HepG2 (cell line): Measurements from ENCODE around the gene ABTB2. TPM values are rescaled to one million over a fixed set of nuclear protein-coding genes. Genes with fewer than 3 reads are reported as not detected.

ENCODE experiments used
- ATAC-seq: fragments of 200-7000 bp; cut with Tn5 transposase; 3 replicates; pipeline ENCODE4 v1.9.1; 2020; ENCODE audit warnings: mild to moderate bottlenecking, moderate library complexity
- BruUV-seq: library from RNA; stranded (reverse); fragments of 400-500 nt; replicated peaks from 2 replicates; lab custom pipeline; 2021; lab: Mats Ljungman, UMichigan
- CTCF ChIA-PET: fragments of 300-600 bp; formaldehyde crosslinking; extraction: SDS; loops from one replicate; lab custom pipeline; 2021; ENCODE audit warnings: low total read pairs, inconsistent platforms, low intra/inter-chr PET ratio; lab: Yijun Ruan, JAX
- POLR2A ChIA-PET: fragments of 350-600 bp; sonication (Branson Sonifier 250); formaldehyde crosslinking; loops from one replicate; lab custom pipeline; 2020; ENCODE audit warnings: antibody characterized with exemption, inconsistent platforms; lab: Yijun Ruan, JAX
- DNase-seq: peaks from one replicate; pipeline ENCODE4 v3.0.0-alpha.2; 2015; ENCODE audit warnings: low spot score
- FAIRE-seq: peaks from 3 replicates; lab custom pipeline; 2011; peaks lifted over from hg19 to GRCh38; lab: Jason Lieb, UNC
- H2AFZ ChIP-seq: one replicate; pipeline ENCODE4 v1.6.1; 2011; ENCODE audit warnings: low read length, inconsistent platforms
- H3K27ac ChIP-seq: fragments of 300-600 bp; 3 replicates; pipeline ENCODE4 v1.8.0; 2011; ENCODE audit warnings: mixed run types, mild to moderate bottlenecking, mixed read lengths, low read length, inconsistent platforms; ENCODE audit not compliant: insufficient read depth; ENCODE audit errors: extremely low read length
- H3K27me3 ChIP-seq, 2 experiments: fragments of 200-600 bp in 1 of 2; 2 replicates in 1 of 2; 3 replicates in 1 of 2; pipeline versions ENCODE4 v1.6.0 to v1.8.0; 2011; ENCODE audit warnings: low read length in 2 of 2, mild to moderate bottlenecking in 2 of 2, moderate library complexity in 2 of 2, inconsistent platforms in 1 of 2; ENCODE audit not compliant: insufficient read depth in 2 of 2, control insufficient read depth in 1 of 2
- H3K36me3 ChIP-seq, 2 experiments: fragments of 200-600 bp in 1 of 2; replicated peaks in 1 of 2; 2 replicates in 1 of 2; 3 replicates in 1 of 2; pipeline versions ENCODE4 v1.5.1 to v1.8.0; 2011; ENCODE audit warnings: low read length in 2 of 2, inconsistent platforms in 1 of 2; ENCODE audit not compliant: insufficient read depth in 2 of 2, control insufficient read depth in 1 of 2
- H3K4me1 ChIP-seq: 2 replicates; pipeline ENCODE4 v1.5.1; 2012; ENCODE audit warnings: low read length, inconsistent platforms; ENCODE audit not compliant: insufficient read depth
- H3K4me2 ChIP-seq: 2 replicates; pipeline ENCODE4 v1.6.0; 2011; ENCODE audit warnings: low read depth, low read length, inconsistent platforms
- H3K4me3 ChIP-seq, 3 experiments: fragments of 200-600 bp in 1 of 3; sonication (generic), shearing (Covaris generic) in 1 of 3; replicated peaks in 1 of 3; 2 replicates each; pipeline ENCODE4 v1.5.1; 2011 to 2016; ENCODE audit warnings: low read length in 3 of 3, inconsistent platforms in 2 of 3, low read depth in 2 of 3, mild to moderate bottlenecking in 2 of 3, control low read depth in 1 of 3, mixed read lengths in 1 of 3; ENCODE audit not compliant: insufficient read depth in 1 of 3
- H3K79me2 ChIP-seq: one replicate; pipeline ENCODE4 v1.6.1; 2011; ENCODE audit warnings: low read length, inconsistent platforms; ENCODE audit not compliant: insufficient read depth
- H3K9ac ChIP-seq: 2 replicates; pipeline ENCODE4 v1.6.0; 2011; ENCODE audit warnings: mild to moderate bottlenecking, low read depth, low read length, inconsistent platforms; ENCODE audit not compliant: insufficient read depth
- H3K9me3 ChIP-seq: 2 replicates; pipeline ENCODE4 v1.5.1; 2012; ENCODE audit warnings: mild to moderate bottlenecking, low read length
- H4K20me1 ChIP-seq: 2 replicates; pipeline ENCODE4 v1.6.0; 2011; ENCODE audit warnings: inconsistent platforms, mild to moderate bottlenecking, low read length, moderate library complexity; ENCODE audit not compliant: insufficient read depth
- CEBPB ChIP-seq: IDR thresholded peaks from 2 replicates; pipeline ENCODE4 v1.6.1; 2011; ENCODE audit warnings: low read depth, low read length, improper control_type of control experiment, borderline replicate concordance
- GZF1 ChIP-seq: sonication (generic); formaldehyde crosslinking; IDR thresholded peaks from 2 replicates; pipeline ENCODE4 v1.5.1; 2020; ENCODE audit warnings: mild to moderate bottlenecking, missing genetic modification reagents
- IRF9 ChIP-seq: sonication (generic); formaldehyde crosslinking; IDR thresholded peaks from 2 replicates; pipeline ENCODE4 v1.8.0; 2022; ENCODE audit warnings: missing genetic modification reagents, mild to moderate bottlenecking, borderline replicate concordance
- REXO4 ChIP-seq: sonication (generic); formaldehyde crosslinking; IDR thresholded peaks from 2 replicates; pipeline ENCODE4 v1.8.0; 2022; ENCODE audit warnings: missing genetic modification reagents, mild to moderate bottlenecking, borderline replicate concordance
- ZHX2 ChIP-seq, 2 experiments: sonication (generic) in 1 of 2; formaldehyde crosslinking in 1 of 2; IDR thresholded peaks; 2 replicates each; pipeline versions ENCODE4 v1.6.1 to v1.9.0; 2014 to 2022; ENCODE audit warnings: antibody characterized with exemption in 1 of 2, borderline replicate concordance in 1 of 2, inconsistent platforms in 1 of 2, low read depth in 1 of 2, missing genetic modification reagents in 1 of 2
- ZMYM2 ChIP-seq: sonication (generic); formaldehyde crosslinking; IDR thresholded peaks from 2 replicates; pipeline ENCODE4 v1.8.0; 2022; ENCODE audit warnings: mild to moderate bottlenecking, missing genetic modification reagents
- ZNF280D ChIP-seq: sonication (generic); formaldehyde crosslinking; IDR thresholded peaks from 2 replicates; pipeline ENCODE4 v1.5.1; 2020; ENCODE audit warnings: mild to moderate bottlenecking, missing genetic modification reagents
- ZNF773 ChIP-seq: sonication (generic); formaldehyde crosslinking; IDR thresholded peaks from 2 replicates; pipeline ENCODE4 v1.4.0; 2020; ENCODE audit warnings: missing genetic modification reagents, borderline replicate concordance
- WGBS: methylation state at CpG from one replicate; pipeline ENCODE4 v1.1.6; 2017; ENCODE audit warnings: low lambda C conversion rate; 5-methylcytosine and 5-hydroxymethylcytosine counted together
- in situ Hi-C: cut with HindIII; loops from 2 replicates; pipeline ENCODE4 v1.10.0; 2017; ENCODE audit warnings: low pct_unique_long_range_greater_than_20kb; ENCODE audit not compliant: extremely low pct_ligation_motif_present
- intact Hi-C: fragments of 100-400 bp; cut with micrococcal nuclease; formaldehyde crosslinking; loops from one replicate; pipeline ENCODE4 v1.10.0; 2022; ENCODE audit not compliant: unreplicated experiment
- polyA plus RNA-seq, 8 experiments: library from polyadenylated mRNA; depleted of rRNA in 3 of 8; stranded (reverse) in 7 of 8; unstranded in 1 of 8; fragments of >200 nt; fragmentation: Illumina TruSeq in 4 of 8; extraction: Trizol in 4 of 8; gene quantifications; 2 replicates each; pipeline versions ENCODE4 v1.2.1 to v1.2.3, GENCODE V29; 2011 to 2016; ENCODE audit warnings: low read depth in 4 of 8, missing spikeins in 1 of 8, mixed read lengths in 1 of 8; ENCODE audit not compliant: insufficient read depth in 1 of 8
- total RNA-seq, 5 experiments: library from RNA; depleted of rRNA; stranded (reverse); fragments of >200 nt; fragmentation: Illumina TruSeq; extraction: Trizol; gene quantifications; 2 replicates each; pipeline ENCODE4 v1.2.3, GENCODE V29; 2016; ENCODE audit warnings: low read depth in 1 of 5

Gene ABTB2
- total and polyA plus RNA-seq, 2 of the 13 experiments (the other 11 are each of a cell fraction or from before 2014, with no cell fraction given), result 5.1 to 15.4 TPM

GRCh38 chr11:34181856-34182405 lies 175.9 kb downstream of the ABTB2 start (continued):
- no peak for TF ChIP-seq ZNF280D (CRISPR knock-in tag)
- no peak for TF ChIP-seq GZF1 (CRISPR knock-in tag)
- TF ChIP-seq CEBPB, result no peak
- TF ChIP-seq IRF9 (CRISPR knock-in tag), result no peak

GRCh38 chr11:34181251-34181650 lies 176.6 kb downstream of the ABTB2 start:
- WGBS, result 100% methylated on average over 1 of the region's 5 CpGs
- Histone ChIP-seq H3K36me3 (peaks cover 6 to 12% of the 10 kb centered on the region in 2 experiments; a peak in 2 of 5 replicates), H3K79me2 (no peaks in the 10 kb centered on the region)
- intact Hi-C loops, result no loop called here
- no peak for TF ChIP-seq ZHX2 (IDR thresholded peaks at IDR 0.05; ENCODE audit: low read depth)
- no peak for TF ChIP-seq ZHX2 (CRISPR knock-in tag; IDR thresholded peaks at IDR 0.05; ENCODE audit: borderline replicate concordance)
- TF ChIP-seq ZMYM2 (CRISPR knock-in tag), result no peak
- TF ChIP-seq ZNF773 (CRISPR knock-in tag), result no peak
- no peak for TF ChIP-seq REXO4 (CRISPR knock-in tag)
- TF ChIP-seq, all 625 proteins: peak for 0
- ChIA-PET POLR2A (no interaction called here), CTCF (no interaction called here)
- Histone ChIP-seq H2AFZ (no peak overlapping the region), H3K9ac (no peak overlapping the region), H3K4me2 (no peak overlapping the region), H3K4me3 (no peak overlapping the region), H3K27ac (no peak overlapping the region), H3K4me1 (no peaks in the 10 kb centered on the region), H3K27me3 (no peaks in the 10 kb centered on the region), H4K20me1 (no peaks in the 10 kb centered on the region), H3K9me3 (no peaks in the 10 kb centered on the region)
- ATAC-seq (no peak), FAIRE-seq (no peak), DNase-seq (no peak)
- BruUV-seq, result no TSS peak
- in situ Hi-C loops, result no loop called here
